ENCODE results near the gene UBASH3B.
"Not testable (repeated sequence)": the region's sequence is repeated elsewhere in the genome, so short reads cannot be mapped to it uniquely, and the experiment has no call there.

The UBASH3B gene

GRCh38 chr11:122848186-122848585, 192.7 kb downstream of the UBASH3B start:
- Histone ChIP-seq H3K36me3 (ENCODE audit: control insufficient read depth, insufficient read depth, low read length) (no peaks in the 10 kb centered on the region), H3K9me3 (ENCODE audit: control insufficient read depth, insufficient read depth, low read length) (no peaks in the 10 kb centered on the region), H3K27me3 (ENCODE audit: control insufficient read depth, insufficient read depth, low read length) (no peaks in the 10 kb centered on the region), H3K27ac (ENCODE audit: low read length) (no peak overlapping the region), H3K4me3 (ENCODE audit: low read length) (no peak overlapping the region), H3K4me1 (ENCODE audit: control insufficient read depth, insufficient read depth, low read length) (peaks cover 2% of the 10 kb centered on the region; the same call in 1 of the 2 replicates)
- no peak for DNase-seq (ENCODE audit: low read depth, low spot score)
- WGBS (ENCODE audit: insufficient coverage, insufficient read length): no CpG with 5 or more reads among the region's 1 CpG

GRCh38 chr11:122850076-122850631, 194.6 kb downstream of the UBASH3B start:
- Histone ChIP-seq H3K36me3 (ENCODE audit: control insufficient read depth, insufficient read depth, low read length) (no peaks in the 10 kb centered on the region), H3K9me3 (ENCODE audit: control insufficient read depth, insufficient read depth, low read length) (no peaks in the 10 kb centered on the region), H3K27me3 (ENCODE audit: control insufficient read depth, insufficient read depth, low read length) (no peaks in the 10 kb centered on the region), H3K4me3 (ENCODE audit: low read length) (no peak overlapping the region), H3K4me1 (ENCODE audit: control insufficient read depth, insufficient read depth, low read length) (peaks cover 2% of the 10 kb centered on the region; the same call in 1 of the 2 replicates), H3K27ac (ENCODE audit: low read length) (no peak overlapping the region)
- WGBS (ENCODE audit: insufficient coverage, insufficient read length): no CpG with 5 or more reads among the region's 7 CpGs
- DNase-seq (ENCODE audit: low read depth, low spot score): no peak

- Histone ChIP-seq H3K9me3 (ENCODE audit: control insufficient read depth, insufficient read depth, low read length) (no peaks in the 10 kb centered on the region), H3K27me3 (ENCODE audit: control insufficient read depth, insufficient read depth, low read length) (no peaks in the 10 kb centered on the region), H3K27ac (ENCODE audit: low read length) (no peak overlapping the region), H3K4me1 (ENCODE audit: control insufficient read depth, insufficient read depth, low read length) (peaks cover 2% of the 10 kb centered on the region; the same call in 1 of the 2 replicates), H3K36me3 (ENCODE audit: control insufficient read depth, insufficient read depth, low read length) (no peaks in the 10 kb centered on the region), H3K4me3 (ENCODE audit: low read length) (no peak overlapping the region)
- WGBS (ENCODE audit: insufficient coverage, insufficient read length): no CpG with 5 or more reads among the region's 12 CpGs
- no peak for DNase-seq (ENCODE audit: low read depth, low spot score)
Measured at GRCh38 chr11:122851366-122851966, 195.9 kb downstream of the UBASH3B start.

GRCh38 chr11:122852074-122852795, 196.7 kb downstream of the UBASH3B start:
- no peak overlapping the region for H3K4me3 ChIP-seq (ENCODE audit: low read length)
- no CpG with 5 or more reads among the region's 10 CpGs for WGBS (ENCODE audit: insufficient coverage, insufficient read length)
- H3K27me3 ChIP-seq (ENCODE audit: control insufficient read depth, insufficient read depth, low read length): no peaks in the 10 kb centered on the region
- DNase-seq (ENCODE audit: low read depth, low spot score): no peak
- no peaks in the 10 kb centered on the region for H3K9me3 ChIP-seq (ENCODE audit: control insufficient read depth, insufficient read depth, low read length)
- no peaks in the 10 kb centered on the region for H3K36me3 ChIP-seq (ENCODE audit: control insufficient read depth, insufficient read depth, low read length)
- peaks cover 2% of the 10 kb centered on the region; the same call in 1 of the 2 replicates for H3K4me1 ChIP-seq (ENCODE audit: control insufficient read depth, insufficient read depth, low read length)
- H3K27ac ChIP-seq (ENCODE audit: low read length): no peak overlapping the region

GRCh38 chr11:122852796-122853160, 197.3 kb downstream of the UBASH3B start:
- no peak for DNase-seq (ENCODE audit: low read depth, low spot score)
- H3K36me3 ChIP-seq (ENCODE audit: control insufficient read depth, insufficient read depth, low read length): no peaks in the 10 kb centered on the region
- no CpG with 5 or more reads among the region's 5 CpGs for WGBS (ENCODE audit: insufficient coverage, insufficient read length)
- H3K9me3 ChIP-seq (ENCODE audit: control insufficient read depth, insufficient read depth, low read length): no peaks in the 10 kb centered on the region
- H3K4me3 ChIP-seq (ENCODE audit: low read length): no peak overlapping the region
- no peaks in the 10 kb centered on the region for H3K27me3 ChIP-seq (ENCODE audit: control insufficient read depth, insufficient read depth, low read length)
- peaks cover 2% of the 10 kb centered on the region; the same call in 1 of the 2 replicates for H3K4me1 ChIP-seq (ENCODE audit: control insufficient read depth, insufficient read depth, low read length)
- H3K27ac ChIP-seq (ENCODE audit: low read length): no peak overlapping the region

GRCh38 chr11:122853261-122853660, 197.7 kb downstream of the UBASH3B start:
- no peaks in the 10 kb centered on the region for H3K36me3 ChIP-seq (ENCODE audit: control insufficient read depth, insufficient read depth, low read length)
- H3K4me3 ChIP-seq (ENCODE audit: low read length): no peak overlapping the region
- no peaks in the 10 kb centered on the region; the same call in 1 of the 2 replicates for H3K27me3 ChIP-seq (ENCODE audit: control insufficient read depth, insufficient read depth, low read length)
- H3K27ac ChIP-seq (ENCODE audit: low read length): no peak overlapping the region
- H3K9me3 ChIP-seq (ENCODE audit: control insufficient read depth, insufficient read depth, low read length): no peaks in the 10 kb centered on the region
- WGBS (ENCODE audit: insufficient coverage, insufficient read length): no CpG with 5 or more reads among the region's 11 CpGs
- H3K4me1 ChIP-seq (ENCODE audit: control insufficient read depth, insufficient read depth, low read length): peaks cover 2% of the 10 kb centered on the region; the same call in 1 of the 2 replicates
- no peak for DNase-seq (ENCODE audit: low read depth, low spot score)

- no peak overlapping the region for H3K27ac ChIP-seq (ENCODE audit: low read length)
- no peaks in the 10 kb centered on the region; the same call in 1 of the 2 replicates for H3K27me3 ChIP-seq (ENCODE audit: control insufficient read depth, insufficient read depth, low read length)
- no peaks in the 10 kb centered on the region for H3K9me3 ChIP-seq (ENCODE audit: control insufficient read depth, insufficient read depth, low read length)
- peak; percentile 70 for DNase-seq (ENCODE audit: low read depth, low spot score)
- no CpG with 5 or more reads among the region's 3 CpGs for whole genome bisulfite sequencing (ENCODE audit: insufficient coverage, insufficient read length)
- peaks cover 2% of the 10 kb centered on the region; the same call in 1 of the 2 replicates for H3K4me1 ChIP-seq (ENCODE audit: control insufficient read depth, insufficient read depth, low read length)
- H3K4me3 ChIP-seq (ENCODE audit: low read length): no peak overlapping the region
- H3K36me3 ChIP-seq (ENCODE audit: control insufficient read depth, insufficient read depth, low read length): no peaks in the 10 kb centered on the region
Measured at GRCh38 chr11:122853971-122854446, 198.5 kb downstream of the UBASH3B start.

GRCh38 chr11:122861631-122862030, 206.1 kb downstream of the UBASH3B start:
- WGBS (ENCODE audit: insufficient coverage, insufficient read length): no CpG with 5 or more reads among the region's 3 CpGs
- no peak for DNase-seq (ENCODE audit: low read depth, low spot score)
- no peak overlapping the region for H3K4me3 ChIP-seq (ENCODE audit: low read length)
- no peak overlapping the region for H3K27ac ChIP-seq (ENCODE audit: low read length)
- H3K9me3 ChIP-seq (ENCODE audit: control insufficient read depth, insufficient read depth, low read length): no peaks in the 10 kb centered on the region
- no peaks in the 10 kb centered on the region for H3K4me1 ChIP-seq (ENCODE audit: control insufficient read depth, insufficient read depth, low read length)
- no peaks in the 10 kb centered on the region for H3K36me3 ChIP-seq (ENCODE audit: control insufficient read depth, insufficient read depth, low read length)
- no peaks in the 10 kb centered on the region; the same call in 1 of the 2 replicates for H3K27me3 ChIP-seq (ENCODE audit: control insufficient read depth, insufficient read depth, low read length)

GRCh38 chr11:122862091-122862490, 206.6 kb downstream of the UBASH3B start:
- no CpG with 5 or more reads among the region's 1 CpG for WGBS (ENCODE audit: insufficient coverage, insufficient read length)
- no peaks in the 10 kb centered on the region; the same call in 1 of the 2 replicates for H3K27me3 ChIP-seq (ENCODE audit: control insufficient read depth, insufficient read depth, low read length)
- H3K4me1 ChIP-seq (ENCODE audit: control insufficient read depth, insufficient read depth, low read length): no peaks in the 10 kb centered on the region
- no peaks in the 10 kb centered on the region for H3K9me3 ChIP-seq (ENCODE audit: control insufficient read depth, insufficient read depth, low read length)
- H3K27ac ChIP-seq (ENCODE audit: low read length): no peak overlapping the region
- H3K36me3 ChIP-seq (ENCODE audit: control insufficient read depth, insufficient read depth, low read length): no peaks in the 10 kb centered on the region
- no peak for DNase-seq (ENCODE audit: low read depth, low spot score)
- H3K4me3 ChIP-seq (ENCODE audit: low read length): no peak overlapping the region

- DNase-seq (ENCODE audit: low read depth, low spot score); H3K36me3 ChIP-seq (ENCODE audit: control insufficient read depth, insufficient read depth, low read length); H3K9me3 ChIP-seq (ENCODE audit: control insufficient read depth, insufficient read depth, low read length); H3K4me3 ChIP-seq (ENCODE audit: low read length); H3K27me3 ChIP-seq (ENCODE audit: control insufficient read depth, insufficient read depth, low read length); H3K27ac ChIP-seq (ENCODE audit: low read length); H3K4me1 ChIP-seq (ENCODE audit: control insufficient read depth, insufficient read depth, low read length): not testable (repeated sequence)
- 100% methylated on average over 1 of the region's 1 CpG for WGBS (ENCODE audit: insufficient coverage, insufficient read length)
Measured at GRCh38 chr11:122863154-122863553, 207.6 kb downstream of the UBASH3B start.

Data from iPS DF 6.9 (cell line).